Adrenal gland (tissue), 5 donors: ENCODE measurements around the gene DDR1.

Source experiments
- POLR2A ChIP-seq, 2 donors: fragments of 450-650 bp; IDR thresholded peaks; one replicate each; pipeline ENCODE4 v1.6.1; 2017; ENCODE audit warnings: antibody characterized with exemption in 2 of 2, mild to moderate bottlenecking in 2 of 2, moderate library complexity in 1 of 2
- TF ChIP-seq, protein P1 (sequence below), 6 experiments: fragments of 450-650 bp in 4 of 6; fragments of 200-600 bp in 2 of 6; sonication (generic) in 1 of 6; IDR thresholded peaks; 1 replicate in 5 of 6; 2 replicates in 1 of 6; pipeline versions ENCODE4 v1.5.1 to v1.8.0; 2016 to 2021; ENCODE audit warnings: antibody characterized with exemption in 6 of 6, mild to moderate bottlenecking in 2 of 6, moderate library complexity in 1 of 6
- donor health status: DM: no; HTN: no; CAD: no.

DNA sequence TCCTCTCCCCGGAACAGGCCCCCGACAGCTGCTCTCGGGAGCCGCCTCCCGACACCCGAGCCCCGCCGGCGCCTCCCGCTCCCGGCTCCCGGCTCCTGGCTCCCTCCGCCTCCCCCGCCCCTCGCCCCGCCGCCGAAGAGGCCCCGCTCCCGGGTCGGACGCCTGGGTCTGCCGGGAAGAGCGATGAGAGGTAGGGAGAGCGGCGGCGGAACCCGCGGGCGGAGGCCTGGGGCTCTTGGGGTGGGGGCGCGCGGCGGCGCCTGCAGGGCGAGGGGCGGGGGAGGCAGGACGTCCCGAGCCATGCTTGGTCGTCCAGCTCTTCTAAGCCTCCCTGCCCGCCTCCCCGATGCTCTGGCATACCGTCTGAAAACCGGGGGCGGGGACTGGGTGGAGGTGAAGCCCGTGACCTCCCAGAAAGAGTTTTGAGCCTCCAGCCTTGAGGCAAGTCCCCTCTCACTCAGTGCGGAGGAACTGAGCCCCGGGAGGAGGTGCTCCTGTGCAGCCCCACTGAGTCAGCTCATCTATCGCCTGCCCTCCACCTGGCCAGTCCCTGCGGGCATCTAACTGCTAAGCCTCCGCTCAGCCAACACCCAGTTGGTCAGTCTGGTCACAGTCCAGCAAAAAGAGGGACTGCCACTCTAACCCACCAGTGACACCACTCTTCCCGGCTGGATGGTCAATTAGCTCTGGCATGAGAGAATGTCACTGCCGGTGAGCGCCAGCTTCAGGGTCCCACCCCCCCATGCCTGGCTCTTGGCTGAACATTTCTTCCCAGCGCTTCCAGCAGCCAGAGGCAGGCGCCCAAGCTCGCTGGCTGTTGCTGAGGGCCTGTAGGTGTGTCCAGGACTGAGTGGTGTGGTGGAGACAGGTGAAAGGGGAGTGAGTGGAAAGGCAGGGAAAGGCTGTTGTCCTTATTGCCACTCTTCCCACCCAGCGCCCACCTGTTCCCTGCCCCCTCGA, 482 bp downstream of the DDR1 start:
- TF ChIP-seq, protein P1, sequence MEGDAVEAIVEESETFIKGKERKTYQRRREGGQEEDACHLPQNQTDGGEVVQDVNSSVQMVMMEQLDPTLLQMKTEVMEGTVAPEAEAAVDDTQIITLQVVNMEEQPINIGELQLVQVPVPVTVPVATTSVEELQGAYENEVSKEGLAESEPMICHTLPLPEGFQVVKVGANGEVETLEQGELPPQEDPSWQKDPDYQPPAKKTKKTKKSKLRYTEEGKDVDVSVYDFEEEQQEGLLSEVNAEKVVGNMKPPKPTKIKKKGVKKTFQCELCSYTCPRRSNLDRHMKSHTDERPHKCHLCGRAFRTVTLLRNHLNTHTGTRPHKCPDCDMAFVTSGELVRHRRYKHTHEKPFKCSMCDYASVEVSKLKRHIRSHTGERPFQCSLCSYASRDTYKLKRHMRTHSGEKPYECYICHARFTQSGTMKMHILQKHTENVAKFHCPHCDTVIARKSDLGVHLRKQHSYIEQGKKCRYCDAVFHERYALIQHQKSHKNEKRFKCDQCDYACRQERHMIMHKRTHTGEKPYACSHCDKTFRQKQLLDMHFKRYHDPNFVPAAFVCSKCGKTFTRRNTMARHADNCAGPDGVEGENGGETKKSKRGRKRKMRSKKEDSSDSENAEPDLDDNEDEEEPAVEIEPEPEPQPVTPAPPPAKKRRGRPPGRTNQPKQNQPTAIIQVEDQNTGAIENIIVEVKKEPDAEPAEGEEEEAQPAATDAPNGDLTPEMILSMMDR (IDR thresholded peaks at IDR 0.05) = no peak
- peak; percentile 30 to 42 for TF ChIP-seq POLR2A (IDR thresholded peaks at IDR 0.05)
